CD14-positive monocyte (primary cell): ENCODE results near the gene FBXL12. TPM values are rescaled to one million over a fixed set of nuclear protein-coding genes. Genes with fewer than 3 reads are reported as not detected.

Source experiments
- DNase-seq, 3 donors: peaks; one replicate each; pipeline ENCODE4 v3.0.0-alpha.2; 2011 to 2022
- H2AFZ ChIP-seq: 2 replicates; pipeline ENCODE4 v1.6.0; 2012; ENCODE audit warnings: mild to moderate bottlenecking, low read depth, low read length, inconsistent platforms; ENCODE audit not compliant: insufficient read depth, poor library complexity, severe bottlenecking
- H3K27ac ChIP-seq, 2 donors: 1 replicate in 1 of 2; 2 replicates in 1 of 2; pipeline ENCODE4 v1.5.1; 2012 to 2013; ENCODE audit warnings: low read length in 2 of 2, control low read depth in 1 of 2, inconsistent platforms in 1 of 2, low read depth in 1 of 2, mild to moderate bottlenecking in 1 of 2
- H3K27me3 ChIP-seq, 2 donors: one replicate each; pipeline versions ENCODE4 v1.6.0 to v1.6.1; 2011 to 2013; ENCODE audit warnings: low read length in 2 of 2; ENCODE audit not compliant: control insufficient read depth in 2 of 2, insufficient read depth in 2 of 2
- H3K36me3 ChIP-seq, 2 donors: replicated peaks in 1 of 2; 1 replicate in 1 of 2; 2 replicates in 1 of 2; pipeline versions ENCODE4 v1.5.1 to v1.6.1; 2012 to 2013; ENCODE audit warnings: low read length in 2 of 2, control low read depth in 1 of 2, inconsistent platforms in 1 of 2, mild to moderate bottlenecking in 1 of 2; ENCODE audit not compliant: insufficient read depth in 2 of 2, control insufficient read depth in 1 of 2
- H3K4me1 ChIP-seq, 2 donors: 1 replicate in 1 of 2; 2 replicates in 1 of 2; pipeline versions ENCODE4 v1.5.1 to v1.6.1; 2012 to 2013; ENCODE audit warnings: low read length in 2 of 2, control low read depth in 1 of 2, inconsistent platforms in 1 of 2, mild to moderate bottlenecking in 1 of 2, moderate library complexity in 1 of 2; ENCODE audit not compliant: insufficient read depth in 2 of 2, control insufficient read depth in 1 of 2
- H3K4me2 ChIP-seq: replicated peaks from 2 replicates; pipeline ENCODE3; 2012; ENCODE audit warnings: low read length, moderate library complexity, mild to moderate bottlenecking; ENCODE audit not compliant: poor library complexity, severe bottlenecking; ENCODE audit errors: extremely low read depth
- H3K4me3 ChIP-seq, 3 experiments: fragments of 200-600 bp in 1 of 3; sonication (generic) in 1 of 3; replicated peaks in 1 of 3; 1 replicate in 2 of 3; 2 replicates in 1 of 3; pipeline ENCODE4 v1.5.1; 2011 to 2013; ENCODE audit warnings: low read length in 3 of 3, mild to moderate bottlenecking in 3 of 3, control low read depth in 2 of 3, low read depth in 2 of 3, inconsistent platforms in 1 of 3, moderate library complexity in 1 of 3
- H3K79me2 ChIP-seq: 2 replicates; pipeline ENCODE4 v1.6.0; 2012; ENCODE audit warnings: mild to moderate bottlenecking, control low read depth, inconsistent platforms, low read length, moderate library complexity; ENCODE audit not compliant: insufficient read depth
- H3K9ac ChIP-seq: 2 replicates; pipeline ENCODE4 v1.6.0; 2017; ENCODE audit warnings: low read length, mild to moderate bottlenecking; ENCODE audit not compliant: insufficient read depth, poor library complexity, severe bottlenecking
- H3K9me3 ChIP-seq, 2 donors: replicated peaks in 1 of 2; 1 replicate in 1 of 2; 2 replicates in 1 of 2; pipeline versions ENCODE4 v1.5.1 to v1.6.1; 2012 to 2013; ENCODE audit warnings: low read length in 2 of 2, control low read depth in 1 of 2; ENCODE audit not compliant: control insufficient read depth in 1 of 2, insufficient read depth in 1 of 2
- H4K20me1 ChIP-seq: 2 replicates; pipeline ENCODE4 v1.6.0; 2012; ENCODE audit warnings: mild to moderate bottlenecking, low read length, control low read depth, moderate library complexity; ENCODE audit not compliant: insufficient read depth
- H3K27ac Mint-ChIP-seq, 7 donors: one replicate each; pipeline ENCODE4 v1.8.0; 2020; ENCODE audit warnings: mild to moderate bottlenecking in 7 of 7, mixed read lengths in 7 of 7, moderate library complexity in 6 of 7, inconsistent platforms in 2 of 7
- H3K27me3 Mint-ChIP-seq, 3 donors: one replicate each; pipeline ENCODE4 v1.8.0; 2021 to 2022; ENCODE audit warnings: low read depth in 3 of 3, mild to moderate bottlenecking in 3 of 3, mixed read lengths in 3 of 3, moderate library complexity in 3 of 3, inconsistent platforms in 1 of 3
- H3K36me3 Mint-ChIP-seq, 2 donors: one replicate each; pipeline ENCODE4 v1.8.0; 2020; ENCODE audit warnings: mixed read lengths in 2 of 2, inconsistent platforms in 1 of 2, mild to moderate bottlenecking in 1 of 2
- H3K4me1 Mint-ChIP-seq: one replicate; pipeline ENCODE4 v1.8.0; 2020; ENCODE audit warnings: mild to moderate bottlenecking, mixed read lengths
- H3K4me3 Mint-ChIP-seq, 2 donors: one replicate each; pipeline ENCODE4 v1.8.0; 2020; ENCODE audit warnings: mild to moderate bottlenecking in 2 of 2, mixed read lengths in 2 of 2, moderate library complexity in 1 of 2
- H3K9me3 Mint-ChIP-seq, 7 donors: one replicate each; pipeline ENCODE4 v1.8.0; 2020 to 2022; ENCODE audit warnings: mixed read lengths in 7 of 7, mild to moderate bottlenecking in 6 of 7, moderate library complexity in 6 of 7, inconsistent platforms in 2 of 7
- CTCF ChIP-seq: fragments of 200-600 bp; IDR thresholded peaks from one replicate; pipeline ENCODE4 v1.8.0; 2022; ENCODE audit warnings: antibody characterized with exemption, mild to moderate bottlenecking
- WGBS: methylation state at CpG from one replicate; pipeline ENCODE4 v1.1.5; 2013; ENCODE audit warnings: missing lambda C conversion rate; ENCODE audit not compliant: insufficient coverage; 5-methylcytosine and 5-hydroxymethylcytosine counted together
- intact Hi-C, 2 donors: fragments of 100-400 bp; cut with micrococcal nuclease; formaldehyde crosslinking; loops; one replicate each; pipeline versions ENCODE4 v1.15.0 to v1.15.1; 2023
- polyA plus RNA-seq, 3 donors: library from polyadenylated mRNA; depleted of rRNA in 1 of 3; unstranded in 2 of 3; stranded (reverse) in 1 of 3; fragments of 300-500 nt in 2 of 3; fragments of >200 nt in 1 of 3; fragmentation: Illumina TruSeq in 2 of 3; gene quantifications; 1 replicate in 2 of 3; 2 replicates in 1 of 3; pipeline ENCODE4 v1.2.3, GENCODE V29; 2012 to 2021

The FBXL12 gene
- polyA plus RNA-seq, 3 donors: 6.6 to 49.8 (median 8.1) TPM

- H3K27me3 ChIP-seq: no peaks in the 10 kb centered on the region
- no peak for DNase-seq
- peak overlapping the region in 1 of 3 experiments; percentile 79 for H3K4me3 ChIP-seq
- H4K20me1 ChIP-seq: no peaks in the 10 kb centered on the region
- intact Hi-C loops: no loop called here
- no peak overlapping the region for H3K9ac ChIP-seq
- H3K79me2 ChIP-seq: peaks cover 6% of the 10 kb centered on the region
- no peaks in the 10 kb centered on the region for H3K36me3 Mint-ChIP-seq
- no peaks in the 10 kb centered on the region for H3K36me3 ChIP-seq
- H2AFZ ChIP-seq: peak overlapping the region; percentile 75
- H3K27ac ChIP-seq: no peak overlapping the region
- peak overlapping the region; percentile 64 to 75 for H3K4me3 Mint-ChIP-seq
- peak overlapping the region; percentile 85 for H3K4me2 ChIP-seq
- H3K4me1 Mint-ChIP-seq: peaks cover 26% of the 10 kb centered on the region
- H3K27me3 Mint-ChIP-seq: peaks cover 0 to 2% (median 0%) of the 10 kb centered on the region in 3 donors
- WGBS: 100% methylated on average over 2 of the region's 8 CpGs
- H3K9me3 ChIP-seq: no peaks in the 10 kb centered on the region
- no peak for TF ChIP-seq CTCF
- no peaks in the 10 kb centered on the region for H3K9me3 Mint-ChIP-seq
- peaks cover 15% of the 10 kb centered on the region in 2 donors for H3K4me1 ChIP-seq
- H3K27ac Mint-ChIP-seq: peak overlapping the region in 6 of 7 donors; percentile 60 to 88 (median 78)
These were observed 32.1 kb downstream of the FBXL12 start for GRCh38 chr19:9786819-9787218.

- DNase-seq: no peak
- Histone ChIP-seq H2AFZ (peak overlapping the region; percentile 75), H3K4me2 (peak overlapping the region; percentile 85), H3K36me3 (no peaks in the 10 kb centered on the region), H3K4me3 (peak overlapping the region; percentile 39 to 79 (median 63)), H4K20me1 (no peaks in the 10 kb centered on the region), H3K27ac (peak overlapping the region; percentile 83 to 89), H3K79me2 (peaks cover 6% of the 10 kb centered on the region), H3K9me3 (no peaks in the 10 kb centered on the region), H3K4me1 (peaks cover 14 to 15% of the 10 kb centered on the region in 2 donors), H3K9ac (no peak overlapping the region), H3K27me3 (no peaks in the 10 kb centered on the region)
- 33% methylated on average over 8 of the region's 9 CpGs for WGBS
- H3K9me3 Mint-ChIP-seq: no peaks in the 10 kb centered on the region
- peak overlapping the region; percentile 89 to 94 for H3K4me3 Mint-ChIP-seq
- intact Hi-C loops: no loop called here
- peaks cover 24% of the 10 kb centered on the region for H3K4me1 Mint-ChIP-seq
- H3K27me3 Mint-ChIP-seq: peaks cover 0 to 2% (median 0%) of the 10 kb centered on the region in 3 donors
- peak overlapping the region; percentile 93 to 98 (median 96) for H3K27ac Mint-ChIP-seq
- no peak for TF ChIP-seq CTCF
- H3K36me3 Mint-ChIP-seq: no peaks in the 10 kb centered on the region
These were observed 32.5 kb downstream of the FBXL12 start for GRCh38 chr19:9786342-9786741.
